ENCODE measurements around the gene MDM4. TPM values are rescaled to one million over a fixed set of nuclear protein-coding genes. Genes with fewer than 3 reads are reported as not detected.

MDM4 gene
- total RNA-seq, 1 experiment from 2014 or later = 49.6 TPM

DNA sequence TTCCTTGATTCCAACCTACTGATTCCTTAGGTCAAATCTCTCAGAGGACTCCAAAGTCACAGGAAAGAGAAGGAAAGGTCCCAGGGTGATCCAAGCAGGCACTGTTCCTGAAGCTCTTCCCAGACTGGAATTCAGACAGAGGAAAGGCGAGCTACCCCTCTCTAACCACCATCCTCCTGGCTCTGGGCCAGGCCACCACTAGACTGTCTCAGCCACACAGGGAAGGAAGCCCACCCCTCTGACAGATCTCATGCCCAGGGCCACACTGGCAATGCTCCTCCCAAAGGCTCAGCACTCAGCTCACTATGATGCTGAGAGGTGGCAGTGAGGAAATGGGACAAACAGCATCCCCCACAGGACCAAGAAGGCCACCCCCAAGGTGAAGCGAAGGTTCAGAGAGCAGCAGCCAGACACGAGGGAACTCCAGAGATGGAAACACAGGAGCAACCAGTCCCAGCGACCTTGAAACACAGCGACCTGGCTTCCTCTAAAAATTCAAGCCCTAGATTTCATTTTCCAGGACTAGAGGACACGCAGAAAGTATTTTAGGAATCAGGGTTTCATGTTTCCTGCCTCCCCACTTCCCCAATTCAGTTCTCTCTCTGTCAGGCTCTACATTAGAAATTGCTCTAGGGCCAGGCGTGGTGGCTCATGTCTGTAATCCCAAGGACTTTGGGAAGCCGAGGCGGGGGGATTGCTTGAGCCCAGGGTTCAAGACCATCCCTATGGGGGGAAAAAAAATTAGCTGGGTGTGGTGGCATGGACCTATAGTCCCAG lies 40.4 kb upstream of the MDM4 start:
- no peak overlapping the region for H3K23ac ChIP-seq (ENCODE audit: insufficient read length, low read depth, low read length)
- H3K14ac ChIP-seq (ENCODE audit: insufficient read depth, low read length) = no peak overlapping the region
- H4K91ac ChIP-seq (ENCODE audit: insufficient read length, low read depth, low read length) = no peak overlapping the region
- H4K20me1 ChIP-seq (ENCODE audit: control insufficient read depth, insufficient read depth, insufficient read length) = no peaks in the 10 kb centered on the region
- H3K4me3 Mint-ChIP-seq = no peak overlapping the region
- no peak overlapping the region for H3T11ph ChIP-seq (ENCODE audit: low read length)
- H2AK5ac ChIP-seq (ENCODE audit: insufficient read length, low read length) = no peak overlapping the region
- H3K9me3 ChIP-seq (ENCODE audit: control insufficient read depth, low read depth, low read length) = no peaks in the 10 kb centered on the region
- H4K8ac ChIP-seq (replicated peaks; ENCODE audit: insufficient read length, low read depth, low read length) = no peak overlapping the region
- H3K4me2 ChIP-seq (ENCODE audit: insufficient read depth, insufficient read length, low read length) = no peak overlapping the region
- no peak overlapping the region for H4K5ac ChIP-seq (ENCODE audit: insufficient read length, low read depth, low read length)
- peaks cover 0 to 2% (median 0%) of the 10 kb centered on the region in 3 experiments; a peak in 1 of 7 replicates for H3K36me3 Mint-ChIP-seq (ENCODE audit: insufficient read depth in 1 of 3, low read depth in 3 of 3)
- no peak overlapping the region for H2BK20ac ChIP-seq (ENCODE audit: low read depth, low read length, poor library complexity, severe bottlenecking)
- no peaks in the 10 kb centered on the region for H3K79me1 ChIP-seq (ENCODE audit: insufficient read depth, low read depth, low read length, poor library complexity, severe bottlenecking)
- no peak overlapping the region for H3K27ac ChIP-seq (ENCODE audit: insufficient read length, low read depth, low read length)
- no peak overlapping the region for H3K4ac ChIP-seq (ENCODE audit: low read depth, low read length)
- no peak overlapping the region for H2BK12ac ChIP-seq (ENCODE audit: insufficient read length, low read depth, low read length)
- no peak overlapping the region for H2BK5ac ChIP-seq (ENCODE audit: insufficient read length, low read length)
- H2AFZ ChIP-seq (ENCODE audit: low read length) = no peak overlapping the region
- peaks cover 2% of the 10 kb centered on the region; the same call in 1 of the 2 replicates for H3K4me1 ChIP-seq (ENCODE audit: insufficient read depth, low read length)
- no peak overlapping the region for H3K18ac ChIP-seq (ENCODE audit: insufficient read length, low read depth, low read length)
- peak overlapping the region; percentile 1; the same call in 1 of the 2 replicates for H2BK15ac ChIP-seq (ENCODE audit: low read depth, low read length)
- TF ChIP-seq, protein P1, sequence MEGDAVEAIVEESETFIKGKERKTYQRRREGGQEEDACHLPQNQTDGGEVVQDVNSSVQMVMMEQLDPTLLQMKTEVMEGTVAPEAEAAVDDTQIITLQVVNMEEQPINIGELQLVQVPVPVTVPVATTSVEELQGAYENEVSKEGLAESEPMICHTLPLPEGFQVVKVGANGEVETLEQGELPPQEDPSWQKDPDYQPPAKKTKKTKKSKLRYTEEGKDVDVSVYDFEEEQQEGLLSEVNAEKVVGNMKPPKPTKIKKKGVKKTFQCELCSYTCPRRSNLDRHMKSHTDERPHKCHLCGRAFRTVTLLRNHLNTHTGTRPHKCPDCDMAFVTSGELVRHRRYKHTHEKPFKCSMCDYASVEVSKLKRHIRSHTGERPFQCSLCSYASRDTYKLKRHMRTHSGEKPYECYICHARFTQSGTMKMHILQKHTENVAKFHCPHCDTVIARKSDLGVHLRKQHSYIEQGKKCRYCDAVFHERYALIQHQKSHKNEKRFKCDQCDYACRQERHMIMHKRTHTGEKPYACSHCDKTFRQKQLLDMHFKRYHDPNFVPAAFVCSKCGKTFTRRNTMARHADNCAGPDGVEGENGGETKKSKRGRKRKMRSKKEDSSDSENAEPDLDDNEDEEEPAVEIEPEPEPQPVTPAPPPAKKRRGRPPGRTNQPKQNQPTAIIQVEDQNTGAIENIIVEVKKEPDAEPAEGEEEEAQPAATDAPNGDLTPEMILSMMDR (conservative IDR thresholded peaks at IDR 0.05) = no peak
- no peaks in the 10 kb centered on the region for H3K9me3 Mint-ChIP-seq
- H3K27me3 Mint-ChIP-seq (ENCODE audit: low read depth) = no peaks in the 10 kb centered on the region
- H3K27ac Mint-ChIP-seq = peak overlapping the region in 1 of 3 experiments; percentile 14; a peak in 1 of 7 replicates
- no peak for DNase-seq
- no peaks in the 10 kb centered on the region for H3K27me3 ChIP-seq (ENCODE audit: insufficient read depth, low read length)
- H2BK120ac ChIP-seq (ENCODE audit: low read depth, low read length, poor library complexity, severe bottlenecking) = no peak overlapping the region
- H3K23me2 ChIP-seq (ENCODE audit: insufficient read length, low read depth, low read length, poor library complexity, severe bottlenecking) = no peaks in the 10 kb centered on the region
- H3K56ac ChIP-seq (ENCODE audit: insufficient read length, low read depth, low read length) = no peak overlapping the region
- H3K79me2 ChIP-seq (ENCODE audit: insufficient read depth, low read length) = no peaks in the 10 kb centered on the region
- WGBS (ENCODE audit: extremely low coverage, insufficient read length, low lambda C conversion rate) = no CpG with 5 or more reads among the region's 9 CpGs
- H3K4me1 Mint-ChIP-seq = peaks cover 39 to 41% of the 10 kb centered on the region in 2 experiments
- no peak overlapping the region for H3K9ac ChIP-seq (ENCODE audit: extremely low read depth, insufficient read length, low read length)

Measured in H9 (cell line).